HG03159 (cell line): ENCODE results near the gene DAG1.
A peak's percentile ranks its signal among the peaks of the same experiment; 100 is the strongest.

Source experiments
- ATAC-seq: cut with Tn5 transposase; IDR thresholded peaks from one replicate; pipeline ENCODE4 v1.9.1; 2021; ENCODE audit warnings: mild to moderate bottlenecking, moderate library complexity; ENCODE audit not compliant: unreplicated experiment

DAG1 gene

DNA sequence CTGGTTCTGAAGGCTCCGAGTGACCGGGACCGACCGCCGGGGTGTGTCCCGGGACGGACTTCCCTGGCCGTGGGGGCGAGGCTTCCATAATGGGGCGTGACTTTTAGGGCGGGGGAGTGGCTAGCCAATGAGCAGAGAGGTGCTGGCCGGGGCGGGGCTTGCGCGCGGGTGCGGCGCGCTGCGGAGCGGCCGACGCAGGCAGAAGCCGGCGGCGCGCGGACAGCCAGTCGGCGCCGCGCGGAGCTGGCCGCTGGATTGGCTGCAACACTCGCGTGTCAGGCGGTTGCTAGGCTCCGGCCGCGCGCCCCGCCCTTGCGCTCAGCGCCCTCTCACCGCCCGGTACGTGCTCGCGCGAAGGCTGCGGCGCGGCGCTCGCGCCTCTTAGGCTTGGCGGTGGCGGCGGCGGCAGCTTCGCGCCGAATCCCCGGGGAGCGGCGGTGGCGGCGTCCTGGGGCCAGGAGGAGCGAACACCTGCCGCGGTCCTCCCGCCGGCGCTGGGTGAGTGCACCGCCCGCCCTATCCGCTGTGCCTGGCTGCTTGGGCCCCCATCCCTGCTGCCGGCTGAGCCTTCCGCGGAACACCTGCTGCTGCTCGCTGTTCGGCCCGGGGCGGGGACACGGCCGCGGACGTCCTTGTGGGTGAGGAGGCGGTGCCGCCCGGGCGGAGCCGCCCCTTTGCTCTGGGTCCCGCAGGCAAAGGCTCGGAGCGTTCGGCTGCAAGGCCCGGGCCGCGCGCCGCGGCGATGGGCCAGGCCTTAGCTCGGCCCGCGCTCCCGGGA is at the start of gene DAG1:
Gene DAG1, plus strand, starts transcription at position 332 of the 778 bp plus-strand sequence. CDS start 40,268 bp downstream, outside the sequence.
- peak; percentile 78 for ATAC-seq

DNA sequence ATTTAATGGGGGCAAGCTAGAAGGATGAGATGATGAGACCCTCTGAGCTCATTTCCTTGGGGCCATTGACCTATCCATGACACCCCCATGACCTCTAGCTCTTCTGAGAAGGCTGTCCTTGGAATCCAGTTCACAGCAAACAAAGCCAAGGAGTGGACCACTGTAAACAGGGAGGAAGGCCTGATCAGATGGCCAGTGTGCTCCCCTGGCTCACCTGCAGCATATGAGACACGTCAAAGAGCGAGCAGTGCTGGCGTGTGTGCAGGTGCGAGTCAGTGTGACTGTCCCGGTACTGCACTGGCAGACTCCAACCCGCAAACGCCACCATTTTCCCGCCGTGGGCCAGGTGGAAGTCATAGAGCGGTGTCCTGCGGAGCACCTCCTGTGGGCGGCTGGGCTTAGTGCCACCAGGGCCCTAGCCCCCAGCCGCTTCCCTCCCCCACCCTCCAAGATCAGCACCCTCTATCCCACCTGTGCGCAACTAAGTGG is 48.1 kb upstream of the DAG1 start:
- ATAC-seq, result no peak

DNA sequence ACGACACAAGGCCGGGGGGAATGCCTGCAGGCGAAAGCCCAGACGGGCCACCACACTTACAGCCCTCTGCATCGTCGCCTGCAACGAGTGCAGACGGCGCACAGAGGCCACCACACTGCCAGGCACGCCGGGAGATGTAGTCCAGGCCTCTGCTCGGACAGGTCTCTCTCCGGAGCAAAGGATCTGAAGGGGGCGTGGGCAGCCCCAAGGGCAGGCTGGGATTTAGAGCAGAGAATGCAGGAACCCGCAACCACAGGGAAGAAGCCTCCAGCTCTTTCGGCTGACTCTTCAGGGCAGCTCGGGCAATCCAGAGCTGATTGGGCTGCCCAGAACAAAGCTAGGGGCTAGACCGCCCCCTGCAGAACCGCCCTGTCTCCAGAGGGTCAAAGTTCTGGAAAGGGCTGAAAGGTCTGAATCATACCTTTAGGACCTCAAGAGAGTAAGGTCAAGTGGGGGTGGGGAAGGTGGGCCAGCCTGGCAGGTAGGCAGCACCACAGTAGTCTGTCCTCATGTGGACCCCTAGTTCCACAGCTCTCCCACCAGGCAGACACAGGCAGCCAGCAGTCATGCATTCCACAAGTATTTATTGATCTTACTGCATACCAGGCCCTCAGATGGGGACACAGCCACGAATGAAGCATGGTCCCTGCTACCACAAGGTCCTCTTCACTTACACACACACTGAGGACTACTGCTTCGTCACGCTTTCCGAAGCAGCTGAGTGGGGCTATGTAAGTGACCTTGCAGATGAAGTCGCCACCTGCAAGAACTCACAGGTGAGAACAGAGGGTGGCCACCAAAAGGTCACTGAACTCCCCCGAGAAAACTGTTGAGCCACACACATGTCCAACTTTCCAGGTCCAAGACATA is 47.5 kb upstream of the DAG1 start, which contains the start of gene AMT:
Gene AMT, minus strand, starts transcription at position 95 of the 870 bp plus-strand sequence. Its CDS starts 23 bp downstream, at position 72.
- ATAC-seq, result no peak

DNA sequence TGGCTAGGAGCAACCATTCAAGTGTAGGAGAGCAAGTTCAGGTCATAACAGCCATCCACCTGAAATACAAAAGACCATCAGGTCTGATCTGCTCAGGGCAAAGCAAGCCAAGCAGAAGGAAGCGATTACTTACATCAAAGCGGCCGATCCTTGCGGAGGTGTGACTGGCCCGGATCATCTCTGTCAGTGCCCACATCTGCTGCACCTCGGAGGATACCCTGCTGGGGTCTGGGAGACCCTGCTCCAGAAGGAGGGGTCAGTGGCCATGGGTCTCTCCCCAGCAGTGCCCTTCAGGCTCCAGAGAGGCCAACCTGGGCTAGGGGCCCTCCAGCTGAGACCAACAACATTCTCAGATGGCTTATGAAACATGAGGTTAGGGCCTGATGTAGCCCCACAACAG is 45.3 kb upstream of the DAG1 start:
- ATAC-seq, result no peak

DNA sequence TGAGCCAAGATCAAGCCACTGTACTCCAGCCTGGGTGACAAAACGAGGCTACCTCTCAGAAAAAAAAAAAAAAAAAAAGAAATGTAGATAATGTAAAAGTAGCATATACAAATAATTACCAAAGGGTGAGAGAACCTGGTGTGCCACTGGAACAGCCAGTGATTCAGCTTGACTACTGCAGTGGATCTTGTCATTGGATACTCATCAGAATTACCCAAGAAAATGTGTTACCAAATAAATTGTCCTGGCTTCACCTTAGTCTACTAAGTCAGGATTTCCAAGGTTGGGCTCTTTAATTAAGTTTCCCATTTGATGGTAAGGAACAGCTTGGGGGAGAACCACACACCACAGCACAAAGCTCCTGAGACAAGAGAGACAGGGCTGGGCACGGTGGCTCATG is 42.5 kb upstream of the DAG1 start:
- ATAC-seq, result no peak

DNA sequence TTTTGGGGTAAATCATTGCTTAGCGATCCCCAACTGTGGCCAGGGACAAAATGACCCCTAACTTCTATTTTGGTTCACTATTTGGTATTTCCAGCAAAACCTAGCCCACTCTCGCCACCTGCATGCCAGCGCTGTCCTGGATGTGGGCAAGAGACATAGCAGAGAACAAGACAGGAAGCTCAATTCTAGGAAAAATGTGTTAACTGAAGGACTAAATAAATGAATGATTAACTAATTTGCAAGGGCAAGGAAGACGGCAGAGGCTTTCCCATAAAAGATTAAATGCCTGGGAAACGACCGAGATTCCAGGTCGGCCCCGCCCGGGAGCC is 41.4 kb upstream of the DAG1 start:
- peak; percentile 11 for ATAC-seq

DNA sequence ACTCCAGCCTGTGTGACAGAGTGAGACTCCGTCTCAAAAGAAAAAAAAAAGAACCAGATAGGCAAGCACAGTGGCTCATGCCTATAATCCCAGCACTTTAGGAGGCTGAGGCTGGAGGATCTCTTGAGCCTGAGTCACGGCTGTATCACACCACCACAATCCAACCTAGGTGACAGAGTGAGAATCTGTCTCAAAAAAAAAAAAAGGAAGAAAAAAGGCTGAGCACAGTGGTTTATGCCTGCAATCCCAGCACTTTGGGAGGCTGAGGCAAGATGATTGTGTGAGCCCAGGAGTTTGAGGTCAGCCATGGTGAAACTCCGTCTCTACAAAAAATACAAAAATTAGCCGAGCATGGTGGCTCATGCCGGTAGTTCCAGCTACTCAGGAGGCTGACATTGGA is 35.3 kb upstream of the DAG1 start:
- no peak for ATAC-seq

DNA sequence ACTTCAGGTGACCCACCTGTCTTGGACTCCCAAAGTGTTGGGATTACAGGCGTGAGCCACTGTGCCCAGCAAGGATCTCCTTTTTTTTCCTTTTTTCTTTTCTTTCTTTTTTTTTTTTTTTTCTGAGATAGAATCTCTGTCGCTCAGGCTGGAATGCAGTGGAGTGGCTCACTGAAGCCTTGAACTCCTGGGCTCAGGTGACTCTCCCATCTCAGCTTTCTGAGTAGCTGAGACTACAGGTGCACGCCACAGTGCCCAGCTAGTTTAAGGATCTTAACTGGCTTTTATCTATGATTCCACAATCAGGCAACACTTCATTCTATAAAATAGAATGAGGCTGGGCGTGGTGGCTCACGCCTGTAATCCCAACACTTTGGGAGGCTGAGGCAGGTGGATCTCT is 24.7 kb upstream of the DAG1 start:
- ATAC-seq, result no peak

DNA sequence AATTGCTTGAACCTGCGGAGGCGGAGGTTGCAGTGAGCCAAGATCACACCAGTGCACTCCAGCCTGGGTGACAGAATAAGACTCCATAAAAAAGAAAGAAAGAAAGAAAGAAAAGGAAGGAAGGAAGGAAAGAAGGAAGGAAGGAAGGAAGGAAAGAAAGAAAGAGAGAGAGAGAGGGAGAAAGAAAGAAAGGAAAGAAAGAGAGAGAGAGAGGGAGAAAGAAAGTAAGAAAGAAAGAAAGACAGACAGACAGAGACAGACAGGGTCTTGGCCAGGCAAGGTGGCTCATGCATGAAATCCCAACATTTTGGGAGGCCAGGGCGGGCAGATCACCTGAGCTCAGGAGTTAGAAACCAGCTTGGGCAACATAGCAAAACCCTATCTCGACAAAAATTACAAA is 16.4 kb upstream of the DAG1 start:
- no peak for ATAC-seq

DNA sequence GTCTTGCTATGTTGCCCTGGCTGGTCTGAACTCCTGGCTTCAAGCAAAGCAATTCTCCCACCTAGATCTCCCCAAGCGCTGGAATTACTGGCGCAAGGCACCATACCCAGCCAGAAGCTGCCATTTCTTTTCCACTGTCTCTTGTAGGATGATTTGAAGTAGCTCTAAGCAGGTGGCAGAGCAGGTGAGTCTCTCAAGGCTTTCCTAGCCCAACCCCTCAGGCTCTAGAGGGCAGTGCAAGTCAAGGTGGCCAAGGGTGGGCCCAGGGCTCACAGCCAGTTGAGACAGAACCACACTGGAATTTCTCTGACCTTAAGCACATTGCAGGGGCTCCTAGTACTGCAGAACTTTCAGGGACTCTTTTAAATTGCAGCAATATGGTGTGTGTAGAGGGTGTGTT is 15.6 kb upstream of the DAG1 start:
- ATAC-seq, result no peak

DNA sequence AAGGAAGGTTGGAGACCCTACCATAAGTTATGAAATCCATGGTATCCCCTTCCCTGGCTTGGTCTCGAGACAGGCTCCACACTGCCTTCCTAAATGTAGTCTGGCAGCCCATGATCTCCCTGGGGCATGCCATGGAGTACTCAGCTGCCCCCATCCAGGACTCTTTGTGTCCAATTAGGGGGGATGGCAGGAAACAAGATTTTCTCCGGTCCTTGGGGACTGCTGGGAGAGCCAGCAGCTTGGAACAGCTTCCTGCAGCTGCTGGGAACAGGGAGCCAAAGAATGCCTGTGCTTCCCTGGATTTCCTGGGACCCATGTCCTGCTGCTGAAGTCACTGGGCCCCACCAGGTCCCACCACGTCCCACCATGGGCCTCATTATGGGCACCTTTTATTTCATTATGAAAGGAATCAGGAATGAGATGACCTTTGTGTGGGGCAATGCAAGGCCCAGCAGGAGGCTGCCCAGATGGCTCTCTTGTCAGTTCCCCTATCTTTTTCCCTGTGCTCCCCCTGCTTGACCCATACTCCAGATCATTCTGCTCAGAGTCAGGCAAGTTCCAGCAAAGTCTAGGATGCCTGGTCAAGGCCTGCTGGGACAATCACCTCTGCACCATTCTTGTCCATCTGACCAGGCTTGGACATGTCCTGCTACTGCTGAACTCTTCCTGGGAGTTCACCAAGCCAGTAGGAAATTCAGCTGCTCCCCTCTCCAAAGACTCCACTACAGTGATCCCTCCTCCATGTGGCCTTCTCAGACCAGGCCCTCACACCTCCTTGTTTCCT is 15.0 kb upstream of the DAG1 start:
- no peak for ATAC-seq

DNA sequence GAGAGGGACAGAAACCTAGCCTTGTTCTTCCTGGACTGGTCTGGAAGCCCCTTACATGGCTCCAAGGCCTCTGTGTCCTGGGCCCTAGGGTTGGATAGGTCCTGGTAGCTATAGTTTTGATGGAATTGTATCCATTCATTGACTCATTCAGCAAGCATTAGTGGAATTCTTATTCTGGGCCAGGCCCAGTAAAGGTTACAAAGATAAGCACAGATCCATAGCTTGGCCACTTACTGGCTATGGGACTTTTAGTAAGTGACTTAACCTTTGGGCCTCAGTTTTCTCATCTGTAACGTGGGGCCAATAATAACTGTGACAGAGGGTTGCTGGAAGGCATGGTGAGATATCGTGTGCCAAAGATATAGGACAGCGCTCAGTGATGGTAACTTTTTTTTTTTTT is 13.6 kb upstream of the DAG1 start:
- ATAC-seq, result no peak

DNA sequence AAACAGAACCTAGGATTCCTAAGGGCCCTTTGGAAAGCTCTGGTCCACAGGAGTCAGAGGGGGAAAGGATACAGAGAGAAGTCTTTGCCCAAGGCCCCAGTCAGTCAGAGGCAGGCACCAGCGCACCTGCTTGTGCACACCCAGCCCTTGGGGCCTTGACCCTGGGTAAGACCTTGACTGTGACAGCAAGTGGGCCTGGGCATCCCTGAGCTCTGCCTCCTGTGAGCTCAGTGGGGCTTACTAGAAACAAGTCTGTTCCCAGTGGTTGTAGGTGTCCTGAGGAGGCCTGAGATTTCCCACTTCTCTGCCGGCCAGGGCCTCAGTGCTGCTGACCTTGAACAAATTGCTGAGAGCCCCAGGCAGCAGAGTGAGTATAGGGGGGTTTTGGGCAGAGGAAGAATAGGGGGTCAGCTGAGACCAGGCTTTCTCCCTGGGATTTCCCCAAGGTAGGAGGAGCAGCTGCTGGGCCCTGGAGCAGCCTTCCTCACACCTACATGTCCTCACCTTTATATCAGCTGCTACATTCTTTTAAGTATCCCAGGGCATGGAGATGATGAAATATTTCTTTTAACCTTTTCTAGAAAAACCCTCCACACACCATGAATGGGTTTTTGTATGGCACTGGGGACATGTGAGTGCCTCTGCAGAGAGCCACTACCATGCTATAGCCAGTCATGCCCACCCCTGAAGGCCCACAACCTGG is 9.7 kb upstream of the DAG1 start:
- ATAC-seq, result no peak

DNA sequence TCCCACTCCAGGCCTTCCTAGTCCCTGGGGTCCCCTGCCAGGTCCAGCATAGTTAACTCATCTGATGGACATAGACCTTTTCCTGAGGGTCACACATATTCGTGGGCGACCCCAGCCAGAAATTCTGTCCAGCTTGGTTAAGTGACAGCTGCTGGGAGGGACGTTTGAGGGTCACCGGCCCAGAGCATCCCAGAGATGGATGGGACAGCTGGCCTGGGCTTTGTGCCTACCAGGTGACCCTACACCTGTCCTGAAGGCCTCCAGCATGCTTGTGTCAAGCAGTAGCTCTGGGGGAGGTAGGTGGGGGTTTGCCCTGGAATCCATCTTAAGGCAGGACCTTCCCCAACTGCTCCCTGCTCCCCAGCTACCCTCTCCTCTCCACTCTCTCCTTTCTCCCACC is 9.1 kb upstream of the DAG1 start:
- no peak for ATAC-seq

DNA sequence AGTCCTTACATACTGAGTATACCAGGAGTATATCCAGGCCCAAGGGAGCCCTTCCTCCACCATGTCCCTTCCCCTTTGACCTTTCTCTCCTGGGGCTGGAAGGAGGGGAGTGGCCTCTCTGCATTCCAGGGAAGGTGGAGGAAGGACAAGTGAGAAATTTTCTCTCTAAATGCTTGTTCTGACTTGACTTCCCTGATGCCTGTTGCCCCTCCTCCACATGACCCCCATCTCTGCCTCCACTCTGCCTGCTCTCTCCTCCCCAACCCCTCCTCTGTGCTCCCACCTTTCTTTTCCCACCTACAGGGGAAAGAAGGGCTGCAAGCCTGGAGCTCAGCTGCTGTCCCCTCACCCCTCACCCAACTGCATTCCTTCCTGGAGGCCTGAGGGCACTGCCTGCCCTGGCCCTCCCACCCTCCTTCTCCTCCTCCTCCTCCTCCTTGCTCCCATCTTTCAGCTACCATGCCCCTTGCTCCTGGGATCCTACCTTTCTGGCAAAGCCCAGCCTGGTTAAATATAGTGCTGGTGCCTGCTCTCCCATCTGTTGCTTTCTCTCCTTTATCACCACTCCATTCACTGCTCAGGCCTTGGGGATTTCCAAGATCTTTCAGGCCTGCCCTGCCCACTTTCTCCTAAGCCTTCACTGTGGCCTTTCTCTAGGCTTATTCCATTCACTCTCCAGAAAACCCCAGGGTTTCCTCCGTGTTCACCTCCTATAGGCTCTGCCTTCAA is 8.5 kb upstream of the DAG1 start:
- no peak for ATAC-seq

DNA sequence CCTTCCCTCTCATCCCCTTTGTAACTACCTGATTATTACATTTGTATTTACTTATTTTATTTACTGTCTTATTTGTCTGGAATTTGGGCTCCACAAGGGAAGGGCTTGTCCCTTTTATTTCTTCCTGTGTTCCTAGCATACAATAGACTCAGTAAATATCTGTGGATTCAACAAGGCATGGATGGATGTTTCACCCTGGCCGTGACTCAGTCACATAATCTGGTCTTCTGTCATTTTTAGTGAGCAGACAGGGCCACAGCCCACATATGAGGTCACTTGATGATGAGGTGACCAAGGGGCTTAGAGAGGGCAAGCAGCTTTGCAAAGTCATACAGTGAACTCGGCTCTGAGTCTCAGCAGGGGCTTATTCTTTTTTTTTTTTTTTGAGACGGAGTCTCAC is 7.8 kb upstream of the DAG1 start:
- no peak for ATAC-seq

DNA sequence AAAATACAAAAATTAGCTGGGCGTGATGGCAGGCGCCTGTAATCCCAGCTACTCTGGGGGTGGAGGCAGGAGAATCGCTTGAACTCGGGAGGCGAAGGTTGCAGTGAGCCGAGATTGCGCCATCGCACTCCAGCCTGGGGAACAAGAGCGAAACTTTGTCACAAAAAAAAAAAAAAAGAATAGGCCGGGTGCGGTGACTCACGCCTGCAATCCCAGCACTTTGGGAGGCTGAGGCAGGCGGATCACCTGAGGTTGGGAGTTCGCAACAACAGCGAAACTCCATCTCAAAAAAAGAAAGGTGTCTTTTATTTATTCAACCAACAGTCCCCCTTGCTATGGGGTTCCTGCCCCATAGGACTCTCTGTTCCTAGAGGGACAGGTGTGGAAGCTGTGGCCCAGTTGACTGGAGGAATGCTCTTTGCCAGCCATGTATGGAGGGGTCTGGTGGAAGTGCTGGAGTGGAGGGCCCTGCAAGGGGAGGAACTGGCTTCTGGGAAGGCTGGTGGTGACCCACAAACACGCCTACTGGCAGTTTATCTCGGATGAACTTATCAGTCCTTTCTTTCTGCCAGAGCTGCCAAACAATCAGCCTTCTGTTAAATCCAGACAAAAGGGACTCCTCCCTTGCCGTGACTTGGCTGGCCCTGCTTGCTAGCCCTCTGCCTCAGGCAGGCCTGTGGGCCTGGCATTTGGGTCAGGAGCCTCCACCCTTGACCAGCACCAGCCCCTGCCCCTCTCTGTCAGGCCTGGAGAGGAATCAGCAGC is 4.6 kb upstream of the DAG1 start:
- ATAC-seq, result no peak

DNA sequence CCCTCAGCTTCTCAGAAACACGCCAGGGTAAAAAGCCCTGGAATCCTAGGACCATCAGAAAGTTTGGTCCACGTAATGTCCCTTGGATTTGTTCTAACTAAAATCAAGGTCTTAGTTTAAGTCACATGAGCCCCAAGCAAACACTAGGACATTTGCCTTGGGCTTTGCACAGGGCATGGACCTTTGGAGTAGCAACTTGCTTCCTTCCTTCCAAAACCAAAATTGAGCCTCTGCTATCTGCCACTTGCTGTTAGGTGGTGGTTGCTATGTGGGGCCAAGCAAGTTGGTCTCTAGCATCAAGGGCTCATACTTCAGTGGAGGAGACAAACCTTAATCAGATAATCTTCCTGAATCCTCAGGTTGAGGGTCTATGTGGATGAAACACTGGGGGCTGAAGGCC is 4.0 kb upstream of the DAG1 start:
- no peak for ATAC-seq
